ENCODE results near the gene P2RY12.

- no peak for TF ChIP-seq POLR2A (IDR thresholded peaks at IDR 0.05; ENCODE audit: low read depth, low read length)
- TF ChIP-seq CTCF (IDR thresholded peaks at IDR 0.05; ENCODE audit: extremely low read depth in 1 of 2, insufficient read depth in 1 of 2, low read depth in 1 of 2, low read length in 2 of 2): no peak
- TF ChIP-seq POLR2AphosphoS5 (IDR thresholded peaks at IDR 0.05; ENCODE audit: insufficient read depth, low read depth, low read length): no peak
- no peak for TF ChIP-seq MAX (IDR thresholded peaks at IDR 0.05; ENCODE audit: insufficient read depth, insufficient read length)
- TF ChIP-seq JUN (IDR thresholded peaks at IDR 0.05; ENCODE audit: borderline replicate concordance, insufficient read depth, insufficient read length, low read depth): no peak
- no peak for TF ChIP-seq EZH2 (IDR thresholded peaks at IDR 0.05; ENCODE audit: borderline replicate concordance, low read depth, low read length, severe bottlenecking)
- no peak for TF ChIP-seq MYC (IDR thresholded peaks at IDR 0.05; ENCODE audit: low read depth, low read length)
- TF ChIP-seq GATA2 (IDR thresholded peaks at IDR 0.05; ENCODE audit: insufficient read depth, insufficient read length, low read depth, low read length): no peak
These were observed 56.1 kb downstream of the P2RY12 start for GRCh38 chr3:151328298-151328995.
